ENCODE results near the gene ENPP7.

The ENPP7 gene

GRCh38 chr17:79778504-79779083 lies 47.9 kb downstream of the ENPP7 start:
- DNase-seq: no peak

GRCh38 chr17:79779084-79779529 lies 48.4 kb downstream of the ENPP7 start:
- no peak for DNase-seq

GRCh38 chr17:79779661-79780365 lies 49.1 kb downstream of the ENPP7 start:
- DNase-seq: no peak

GRCh38 chr17:79781012-79781650 lies 50.4 kb downstream of the ENPP7 start:
- DNase-seq: no peak

DNA sequence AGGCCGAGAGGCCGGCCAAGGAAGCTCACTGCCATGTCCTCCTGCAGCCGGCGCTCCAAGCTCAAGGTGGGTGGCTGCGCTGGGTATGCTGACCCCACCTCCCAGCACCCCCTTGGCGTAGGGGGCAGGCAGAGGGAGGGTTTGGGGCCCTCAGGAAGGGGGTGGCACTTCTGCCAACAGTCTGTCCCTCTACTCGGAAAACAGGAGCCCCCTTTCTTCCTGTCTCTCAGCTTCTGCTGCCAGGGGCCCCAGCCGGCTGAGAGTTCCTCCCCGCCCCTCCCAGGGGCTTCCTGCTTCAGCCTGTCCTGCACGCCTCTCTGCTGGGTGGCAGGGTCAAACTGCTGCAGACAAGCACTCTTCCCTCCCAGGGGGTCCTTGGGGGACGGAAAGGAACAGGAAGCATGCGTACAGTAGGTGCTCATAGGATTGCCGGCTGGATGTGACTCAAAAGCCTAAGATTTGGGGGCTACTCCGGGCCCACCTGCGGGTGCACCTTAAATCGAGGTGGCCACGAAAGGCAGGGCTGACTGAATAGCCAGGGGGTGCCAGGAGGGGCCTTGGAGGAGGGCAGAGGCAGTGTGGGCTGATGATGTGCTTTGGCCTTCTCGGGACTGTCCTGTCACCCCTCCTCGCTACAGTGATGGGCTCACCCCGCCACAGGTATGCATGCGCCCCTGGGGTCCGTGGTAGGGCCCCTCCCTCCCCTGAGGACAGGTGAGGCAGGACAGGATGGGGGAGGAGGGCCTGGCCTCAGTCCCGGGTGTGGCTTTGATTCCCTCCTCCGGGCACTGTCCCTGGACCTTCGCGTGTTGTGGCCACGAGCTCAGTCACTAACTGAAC lies 51.2 kb downstream of the ENPP7 start:
- no peak for DNase-seq

GRCh38 chr17:79783891-79784290 lies 53.1 kb downstream of the ENPP7 start:
- no peak for DNase-seq

DNA sequence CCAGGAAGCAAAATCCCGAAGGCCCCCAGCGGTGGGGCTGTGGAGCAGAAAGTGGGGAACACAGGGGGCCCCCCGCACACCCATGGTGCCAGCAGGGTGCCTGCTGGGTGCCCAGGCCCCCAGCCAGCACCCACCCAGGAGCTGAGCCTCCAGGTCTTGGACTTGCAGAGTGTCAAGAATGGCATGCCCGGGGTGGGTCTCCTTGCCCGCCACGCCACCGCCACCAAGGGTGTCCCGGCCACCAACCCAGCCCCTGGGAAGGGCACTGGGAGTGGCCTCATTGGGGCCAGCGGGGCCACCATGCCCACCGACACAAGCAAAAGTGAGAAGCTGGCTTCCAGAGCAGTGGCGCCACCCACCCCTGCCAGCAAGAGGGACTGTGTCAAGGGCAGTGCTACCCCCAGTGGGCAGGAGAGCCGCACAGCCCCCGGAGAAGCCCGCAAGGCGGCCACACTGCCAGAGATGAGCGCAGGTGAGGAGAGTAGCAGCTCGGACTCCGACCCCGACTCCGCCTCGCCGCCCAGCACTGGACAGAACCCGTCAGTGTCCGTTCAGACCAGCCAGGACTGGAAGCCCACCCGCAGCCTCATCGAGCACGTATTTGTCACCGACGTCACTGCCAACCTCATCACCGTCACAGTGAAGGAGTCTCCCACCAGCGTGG lies 53.7 kb downstream of the ENPP7 start:
- no peak for DNase-seq

- no peak for DNase-seq
Measured at GRCh38 chr17:79785017-79785899, 54.5 kb downstream of the ENPP7 start.

DNA sequence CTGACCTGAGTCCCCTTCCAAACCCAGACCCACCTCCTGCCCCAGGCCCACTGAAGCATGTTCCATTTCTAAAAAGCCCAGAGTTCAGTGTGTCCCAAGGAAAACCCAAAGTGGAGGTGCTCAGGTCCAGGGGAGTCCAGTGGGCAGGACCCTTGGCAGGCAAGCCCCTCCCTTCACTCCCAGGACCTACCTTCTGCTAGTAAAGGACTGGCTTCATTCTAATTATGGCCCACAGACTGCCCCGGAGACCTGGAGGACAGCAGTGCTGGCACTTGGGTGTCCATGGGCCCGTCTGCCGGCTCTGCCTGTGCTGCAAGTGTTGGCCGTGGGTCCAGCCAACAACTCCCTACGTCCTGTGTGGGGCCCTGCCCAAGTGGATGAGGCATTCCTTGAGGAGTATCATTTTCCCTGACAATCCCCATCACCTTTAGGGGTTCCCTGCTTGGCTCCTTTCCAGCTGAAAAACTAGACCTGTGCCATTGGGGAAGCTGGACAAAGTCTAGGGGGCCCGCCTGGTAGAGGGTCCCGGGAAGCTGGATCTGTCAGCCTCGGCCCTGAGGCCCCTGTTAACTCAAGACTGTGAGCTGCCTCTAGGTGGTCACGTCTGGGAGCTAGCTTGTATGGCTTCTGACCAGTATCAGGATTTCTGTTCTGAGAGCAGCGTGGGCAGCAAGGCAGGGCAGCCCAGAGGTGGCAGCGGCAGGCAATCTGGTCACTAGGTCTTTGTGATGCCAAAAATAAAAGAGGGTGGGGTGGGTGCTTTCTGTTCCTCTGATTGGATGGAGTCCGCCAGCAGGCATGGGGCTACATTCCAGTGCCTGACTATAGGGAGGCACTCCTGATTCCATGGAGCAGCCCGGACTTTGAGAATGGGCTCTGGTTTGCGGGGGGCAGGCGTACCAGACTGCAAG lies 55.4 kb downstream of the ENPP7 start:
- DNase-seq: no peak

- no peak for DNase-seq
Measured at GRCh38 chr17:79786930-79787643, 56.3 kb downstream of the ENPP7 start.

- no peak for DNase-seq
Measured at GRCh38 chr17:79788455-79788854, 57.7 kb downstream of the ENPP7 start.

DNA sequence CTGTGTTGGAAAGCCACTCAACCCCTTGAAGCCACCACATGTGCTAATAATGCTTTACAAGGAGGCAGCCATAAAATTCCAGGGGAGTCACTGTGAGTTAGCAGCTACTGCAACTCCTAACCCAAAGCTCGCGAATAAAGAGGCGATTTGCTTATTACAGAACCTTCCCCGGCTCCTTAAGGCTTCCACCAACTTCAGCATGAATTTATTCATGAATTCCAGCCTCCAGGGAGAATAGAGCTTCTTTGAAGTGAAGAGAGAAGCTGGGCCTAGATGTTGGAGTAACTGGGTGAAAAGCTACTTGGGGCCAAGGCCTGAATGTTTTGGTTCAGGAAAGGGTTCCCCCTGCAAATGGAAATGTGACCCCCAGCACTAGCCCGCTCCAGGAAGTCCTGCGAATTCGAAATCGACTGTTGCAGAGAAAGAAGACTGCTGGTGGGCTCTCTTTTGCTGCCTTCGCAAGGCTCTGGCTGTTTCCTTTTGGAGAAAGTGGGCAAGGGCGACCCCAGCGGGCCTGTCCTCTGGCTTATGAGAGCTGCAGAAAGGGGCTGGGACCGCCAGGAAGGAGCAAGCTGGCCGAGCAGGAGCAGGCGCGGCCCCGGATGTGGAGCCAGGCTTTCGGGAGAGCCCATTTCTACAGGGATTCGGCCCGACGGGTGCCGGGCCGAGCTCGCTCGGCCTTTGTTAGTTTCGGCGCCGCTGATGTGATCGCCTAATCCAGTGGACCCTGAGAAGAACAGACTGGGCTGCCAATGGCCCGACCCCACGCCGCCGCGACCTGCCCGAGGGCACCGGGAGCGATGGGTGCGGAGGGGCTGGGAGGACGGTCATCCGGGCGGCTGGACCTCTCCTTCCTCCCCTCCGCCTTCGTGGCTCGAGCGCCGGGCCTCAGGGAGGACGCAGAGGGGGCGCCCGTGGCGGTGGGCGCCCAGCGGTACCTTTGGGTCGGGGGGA lies 58.5 kb downstream of the ENPP7 start:
- DNase-seq: no peak

DNA sequence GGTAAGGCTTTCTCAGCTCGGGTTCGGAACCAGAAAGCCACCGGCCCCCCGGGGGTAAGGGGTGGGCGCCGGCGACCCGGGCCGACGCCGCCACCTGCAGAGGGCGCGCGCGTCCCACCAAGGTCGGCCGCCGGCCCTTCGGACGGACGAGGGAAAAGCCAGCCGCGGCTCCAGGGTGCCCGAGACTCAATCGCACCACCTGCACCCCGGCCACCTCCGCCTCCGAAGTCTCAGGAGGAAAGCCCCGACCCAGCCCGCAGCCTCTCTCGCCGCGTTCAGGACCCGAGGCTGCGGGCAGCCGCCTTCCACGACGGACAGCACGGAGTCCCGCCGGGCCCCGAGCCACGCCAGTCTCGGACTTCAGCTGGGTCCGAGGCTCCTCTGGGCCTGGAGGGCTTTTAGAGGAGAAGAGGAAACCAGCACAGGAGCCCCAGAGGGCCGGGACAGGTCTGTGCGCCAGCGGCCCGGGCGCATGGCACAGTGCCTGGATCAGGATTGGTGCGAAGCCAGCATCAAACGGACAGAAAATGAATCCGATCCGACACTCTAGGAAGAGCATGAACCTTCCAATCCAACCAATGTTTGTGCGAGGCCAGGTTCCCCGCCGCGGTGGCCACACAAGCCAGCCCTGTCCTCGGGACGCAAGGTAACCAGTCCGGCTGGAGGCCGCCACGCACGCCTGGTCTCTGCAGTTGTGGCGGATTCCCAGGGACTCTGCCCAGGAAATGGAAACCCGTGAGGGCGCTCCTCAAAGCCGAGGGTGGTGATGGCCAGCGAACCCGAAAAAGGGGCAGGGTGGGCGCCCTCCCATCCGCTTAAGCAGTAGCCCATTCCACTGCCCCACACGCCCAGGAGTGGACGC lies 59.4 kb downstream of the ENPP7 start:
- DNase-seq: no peak

DNA sequence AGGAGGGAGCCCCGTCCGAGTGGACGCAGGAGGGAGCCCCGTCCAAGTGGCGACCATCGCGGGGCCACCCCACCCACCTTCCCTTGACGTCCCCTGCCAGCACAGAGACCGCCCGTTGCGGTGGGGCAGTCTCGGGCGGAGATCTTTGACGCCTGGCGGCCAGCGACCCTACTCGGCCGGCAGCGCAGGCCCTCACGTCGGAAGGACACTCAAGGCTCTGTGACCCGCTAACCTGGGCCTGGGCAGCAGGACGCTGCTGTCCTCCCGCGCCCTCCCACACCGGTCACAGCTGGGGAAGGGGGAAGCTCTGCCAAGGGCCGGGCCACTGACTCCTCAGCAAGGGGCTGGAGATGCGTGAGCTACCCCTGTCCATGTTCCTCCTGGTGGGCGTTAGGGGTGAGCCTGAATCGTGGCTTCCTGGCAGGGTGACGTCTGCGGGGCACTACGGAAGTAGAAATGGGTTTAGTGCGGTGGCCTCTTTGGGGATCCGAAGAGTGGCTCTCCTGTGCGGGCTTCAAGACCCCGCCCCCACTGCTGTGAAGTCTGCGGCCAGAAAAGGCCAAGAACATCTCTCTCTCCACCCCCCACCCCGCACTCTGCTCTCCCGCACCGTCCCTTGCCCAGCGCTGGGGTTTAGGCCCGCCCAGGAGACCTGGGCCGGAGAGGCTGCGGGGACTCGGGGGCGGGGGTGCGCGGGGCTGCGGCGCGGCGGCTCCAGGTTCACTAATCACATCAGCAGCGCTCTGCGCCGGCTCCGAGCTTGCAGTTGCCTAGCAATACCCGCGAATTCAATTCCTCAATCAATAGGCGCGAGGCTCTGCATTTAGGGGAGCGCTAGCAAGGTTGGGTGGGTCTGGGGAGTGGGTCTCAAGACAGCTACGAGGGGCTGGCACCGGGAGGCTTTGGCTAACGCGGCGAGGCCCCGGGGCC lies 60.3 kb downstream of the ENPP7 start:
- no peak for DNase-seq

DNA sequence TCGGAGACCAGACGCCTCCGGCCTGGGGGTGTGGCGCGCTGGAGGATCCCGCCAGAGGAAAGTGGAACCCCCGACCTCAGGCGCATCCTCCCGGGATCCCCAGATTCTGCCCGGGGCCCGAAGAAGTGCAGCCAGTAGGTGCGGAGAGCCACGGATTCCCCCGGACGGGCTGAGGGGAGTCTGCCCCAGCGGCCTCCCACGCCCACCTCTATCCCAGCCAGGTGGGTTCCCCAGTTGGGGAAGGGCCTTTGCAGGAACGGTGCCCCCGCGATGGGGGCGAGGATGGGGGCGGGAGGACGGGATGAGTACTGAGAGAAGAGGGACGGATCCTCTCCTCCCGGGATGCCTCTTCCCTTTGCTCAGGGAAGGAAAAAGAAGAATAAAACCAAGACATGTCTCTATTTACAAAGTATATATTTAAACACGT lies 61.0 kb downstream of the ENPP7 start:
- no peak for DNase-seq

Measured in effector CD8-positive, alpha-beta T cell (primary cell).